PC-3 (cell line): Measurements from ENCODE around the gene RBBP8NL. TPM values are rescaled to one million over a fixed set of nuclear protein-coding genes. Genes with fewer than 3 reads are reported as not detected.

Experiments
- ATAC-seq: fragments of 200-7000 bp; cut with Tn5 transposase; 2 replicates; pipeline ENCODE4 v1.9.1; 2020; ENCODE audit warnings: mild to moderate bottlenecking, moderate library complexity
- BruUV-seq: library from RNA; stranded (reverse); fragments of 400-500 nt; replicated peaks from 2 replicates; lab custom pipeline; 2021; lab: Mats Ljungman, UMichigan
- CTCF ChIA-PET: fragments of 300-600 bp; sonication (Branson Sonifier 250); formaldehyde crosslinking; loops from one replicate; lab custom pipeline; 2022; ENCODE audit warnings: antibody characterized with exemption; lab: Charles Lee
- POLR2A ChIA-PET: fragments of 300-600 bp; sonication (Branson Sonifier 250); formaldehyde crosslinking; loops from one replicate; lab custom pipeline; 2022; ENCODE audit warnings: antibody characterized with exemption; ENCODE audit not compliant: unreplicated experiment; lab: Charles Lee
- DNase-seq: peaks from one replicate; pipeline ENCODE4 v3.0.0-alpha.2; 2015
- H2AFZ ChIP-seq: fragments of 300-600 bp; sonication (generic); 2 replicates; pipeline ENCODE4 v1.6.0; 2016; ENCODE audit warnings: antibody characterized with exemption, low read length
- H3F3A ChIP-seq: fragments of 300-600 bp; sonication (generic); one replicate; pipeline ENCODE4 v1.6.0; 2017; ENCODE audit warnings: antibody characterized with exemption, low read length, control low read depth, mild to moderate bottlenecking; ENCODE audit not compliant: unreplicated experiment
- H3K27ac ChIP-seq: fragments of 300-600 bp; sonication (generic); 2 replicates; pipeline ENCODE4 v1.5.1; 2016; ENCODE audit warnings: mild to moderate bottlenecking, low read length
- H3K27me3 ChIP-seq: fragments of 300-600 bp; sonication (generic); 2 replicates; pipeline ENCODE4 v1.6.1; 2016; ENCODE audit warnings: low read length, mixed read lengths
- H3K36me3 ChIP-seq: fragments of 300-600 bp; sonication (generic); 2 replicates; pipeline ENCODE4 v1.6.1; 2016; ENCODE audit warnings: low read depth, mixed run types, low read length, mixed read lengths
- H3K4me1 ChIP-seq: fragments of 300-600 bp; sonication (generic); 2 replicates; pipeline ENCODE4 v1.5.1; 2016; ENCODE audit warnings: low read length; ENCODE audit not compliant: insufficient read depth
- H3K4me2 ChIP-seq: fragments of 300-600 bp; sonication (generic); 2 replicates; pipeline ENCODE4 v1.6.0; 2016; ENCODE audit warnings: low read length
- H3K4me3 ChIP-seq: fragments of 300-600 bp; sonication (generic); 2 replicates; pipeline ENCODE4 v1.5.1; 2016; ENCODE audit warnings: mild to moderate bottlenecking, low read length, mixed read lengths
- H3K79me2 ChIP-seq: fragments of 300-600 bp; sonication (generic); 2 replicates; pipeline ENCODE4 v1.6.1; 2017; ENCODE audit warnings: low read length, mixed read lengths
- H3K9ac ChIP-seq: fragments of 300-600 bp; sonication (generic); 2 replicates; pipeline ENCODE4 v1.6.0; 2016; ENCODE audit warnings: mild to moderate bottlenecking, low read length
- H3K9me2 ChIP-seq: fragments of 300-600 bp; sonication (generic); replicated peaks from 2 replicates; pipeline ENCODE4 v1.6.1; 2016; ENCODE audit warnings: mixed run types, low read length, mixed read lengths
- H3K9me3 ChIP-seq: fragments of 300-600 bp; sonication (generic); 2 replicates; pipeline ENCODE4 v1.6.1; 2016; ENCODE audit warnings: low read length, mixed read lengths
- H4K20me1 ChIP-seq: fragments of 300-600 bp; sonication (generic); 2 replicates; pipeline ENCODE4 v1.6.1; 2016; ENCODE audit warnings: low read length, mixed read lengths
- EZH2 ChIP-seq: fragments of 300-600 bp; sonication (generic); IDR thresholded peaks from one replicate; pipeline ENCODE4 v1.6.1; 2017; ENCODE audit warnings: antibody characterized with exemption, mild to moderate bottlenecking, low read length; ENCODE audit not compliant: unreplicated experiment
- EZH2phosphoT487 ChIP-seq: fragments of 300-600 bp; sonication (generic); IDR thresholded peaks from 2 replicates; pipeline ENCODE4 v1.6.1; 2018; ENCODE audit warnings: mild to moderate bottlenecking, antibody characterized with exemption, low read length, borderline replicate concordance
- intact Hi-C: fragments of 100-400 bp; cut with micrococcal nuclease; formaldehyde crosslinking; loops from 2 replicates; pipeline ENCODE4 v1.9.0; 2023
- total RNA-seq: library from RNA; depleted of rRNA; stranded (reverse); fragments of >200 nt; gene quantifications from 2 replicates; pipeline ENCODE4 v1.2.3, GENCODE V29; 2014
- TF ChIP-seq, protein P1 (sequence below): fragments of 300-600 bp; sonication (generic); conservative IDR thresholded peaks from 2 replicates; pipeline ENCODE4 v1.5.1; 2017; ENCODE audit warnings: antibody characterized with exemption, low read depth, mild to moderate bottlenecking, low read length

Gene RBBP8NL
- total RNA-seq, 1 experiment from 2014 or later: 9.4 TPM

DNA sequence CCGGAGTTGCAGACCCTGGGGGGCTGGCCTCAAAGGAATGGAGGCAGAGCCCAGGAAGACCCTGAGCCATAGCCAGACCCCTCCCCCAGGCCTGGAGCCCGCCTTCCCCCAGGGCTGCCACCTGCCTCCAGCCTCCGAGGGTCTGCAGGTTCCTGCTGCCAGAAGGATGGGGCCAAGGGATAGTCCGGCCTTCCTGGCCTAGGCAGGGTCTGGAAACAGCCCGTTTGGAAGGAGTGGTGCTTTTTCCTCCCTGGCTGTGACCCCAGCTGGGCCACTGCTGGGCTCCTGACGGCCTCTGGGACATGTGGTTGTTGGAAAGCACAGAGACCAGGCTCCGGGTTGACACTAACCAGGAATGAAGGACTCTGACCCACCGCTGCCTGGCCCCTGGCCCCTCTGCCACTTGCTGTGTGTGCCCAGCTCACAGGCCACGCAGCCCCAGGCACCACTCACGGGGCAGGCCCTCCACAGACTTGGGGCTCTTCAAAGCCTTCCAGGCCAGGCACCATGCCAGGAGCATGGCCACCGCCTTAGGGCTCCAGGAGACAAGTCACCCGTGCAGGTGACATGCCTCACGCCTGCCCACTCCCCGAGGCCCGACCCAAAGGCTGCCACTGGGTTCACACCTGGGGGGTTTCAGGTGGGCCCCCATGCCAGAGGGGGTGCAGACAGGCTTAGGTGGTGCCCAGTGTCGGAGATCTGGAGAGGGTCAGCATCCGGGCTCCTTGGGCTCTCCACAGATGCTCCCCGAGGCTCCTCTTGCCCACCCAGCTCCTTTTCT lies 56.3 kb downstream of the RBBP8NL start:
- Histone ChIP-seq H3K79me2 (peaks cover 9% of the 10 kb centered on the region), H3K4me2 (no peak overlapping the region), H3K27ac (0 out of 2 replicates have a peak overlapping the region, but pooled peaks have one; percentile 58), H3K9me3 (no peaks in the 10 kb centered on the region), H3K36me3 (no peaks in the 10 kb centered on the region), H4K20me1 (no peaks in the 10 kb centered on the region), H2AFZ (no peak overlapping the region), H3K4me3 (no peak overlapping the region), H3K27me3 (no peaks in the 10 kb centered on the region), H3K9me2 (no peaks in the 10 kb centered on the region), H3F3A (no peaks in the 10 kb centered on the region), H3K4me1 (peaks cover 41% of the 10 kb centered on the region), H3K9ac (no peak overlapping the region)
- TF ChIP-seq, protein P1, sequence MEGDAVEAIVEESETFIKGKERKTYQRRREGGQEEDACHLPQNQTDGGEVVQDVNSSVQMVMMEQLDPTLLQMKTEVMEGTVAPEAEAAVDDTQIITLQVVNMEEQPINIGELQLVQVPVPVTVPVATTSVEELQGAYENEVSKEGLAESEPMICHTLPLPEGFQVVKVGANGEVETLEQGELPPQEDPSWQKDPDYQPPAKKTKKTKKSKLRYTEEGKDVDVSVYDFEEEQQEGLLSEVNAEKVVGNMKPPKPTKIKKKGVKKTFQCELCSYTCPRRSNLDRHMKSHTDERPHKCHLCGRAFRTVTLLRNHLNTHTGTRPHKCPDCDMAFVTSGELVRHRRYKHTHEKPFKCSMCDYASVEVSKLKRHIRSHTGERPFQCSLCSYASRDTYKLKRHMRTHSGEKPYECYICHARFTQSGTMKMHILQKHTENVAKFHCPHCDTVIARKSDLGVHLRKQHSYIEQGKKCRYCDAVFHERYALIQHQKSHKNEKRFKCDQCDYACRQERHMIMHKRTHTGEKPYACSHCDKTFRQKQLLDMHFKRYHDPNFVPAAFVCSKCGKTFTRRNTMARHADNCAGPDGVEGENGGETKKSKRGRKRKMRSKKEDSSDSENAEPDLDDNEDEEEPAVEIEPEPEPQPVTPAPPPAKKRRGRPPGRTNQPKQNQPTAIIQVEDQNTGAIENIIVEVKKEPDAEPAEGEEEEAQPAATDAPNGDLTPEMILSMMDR: no peak
- no peak for TF ChIP-seq EZH2
- no peak for TF ChIP-seq EZH2phosphoT487
- no peak for DNase-seq
- BruUV-seq: no TSS peak
- intact Hi-C loops: no loop called here
- CTCF ChIA-PET: no interaction called here
- ATAC-seq: no peak
- POLR2A ChIA-PET: no interaction called here

- peak overlapping the region; percentile 58 for H3K27ac ChIP-seq
- TF ChIP-seq EZH2phosphoT487 (no peak), EZH2 (no peak)
- TF ChIP-seq, protein P1: no peak
- no TSS peak for BruUV-seq
Measured at GRCh38 chr20:62370115-62370806, 57.1 kb downstream of the RBBP8NL start.

More at GRCh38 chr20:62370115-62370806, 57.1 kb downstream of the RBBP8NL start:
- H4K20me1 ChIP-seq: peaks cover 4% of the 10 kb centered on the region
- ChIA-PET POLR2A (no interaction called here), CTCF (interaction anchor here (0.6 to 1.7 kb wide), 2 partner anchors 12 to 20 kb away, joined by 3 to 5 read pairs; no protein-coding TSS in a partner anchor)
- H3K36me3 ChIP-seq: no peaks in the 10 kb centered on the region
- peak overlapping the region; percentile 83 for H3K4me2 ChIP-seq
- H3K4me3 ChIP-seq: peak overlapping the region; percentile 55; the same call in 1 of the 2 replicates
- H3K27me3 ChIP-seq: no peaks in the 10 kb centered on the region
- peak; percentile 3 for ATAC-seq
- H3K9me3 ChIP-seq: no peaks in the 10 kb centered on the region
- H3F3A ChIP-seq: no peaks in the 10 kb centered on the region
- peak overlapping the region; percentile 7; the same call in 1 of the 2 replicates for H3K9ac ChIP-seq
- peaks cover 46% of the 10 kb centered on the region for H3K4me1 ChIP-seq
- DNase-seq: peak; percentile 91
- H3K79me2 ChIP-seq: peaks cover 16% of the 10 kb centered on the region
- no peaks in the 10 kb centered on the region for H3K9me2 ChIP-seq
- H2AFZ ChIP-seq: no peak overlapping the region
- intact Hi-C loops: no loop called here
